Neural cell (in vitro differentiated cells): ENCODE results near the gene ANKRD52. TPM values are rescaled to one million over a fixed set of nuclear protein-coding genes. Genes with fewer than 3 reads are reported as not detected.

Experiments
- H2AFZ ChIP-seq: fragments of 200-600, 300-800 bp; sonication (generic), shearing (Covaris generic); 2 replicates; pipeline ENCODE4 v1.6.0; 2014; ENCODE audit warnings: low read depth, mild to moderate bottlenecking, antibody characterized with exemption, low read length, moderate library complexity
- H3F3A ChIP-seq: fragments of 200-600 bp; shearing (Covaris generic); 2 replicates; pipeline ENCODE4 v1.6.1; 2016; ENCODE audit warnings: mild to moderate bottlenecking, moderate library complexity, mixed read lengths, antibody characterized with exemption, low read length; ENCODE audit not compliant: insufficient read depth, poor library complexity, severe bottlenecking
- H3K27ac ChIP-seq: fragments of 200-600, 300-800 bp; sonication (generic), shearing (Covaris generic); 2 replicates; pipeline ENCODE4 v1.5.1; 2014; ENCODE audit warnings: mild to moderate bottlenecking, low read length, moderate library complexity
- H3K27me3 ChIP-seq: fragments of 300-800, 200-600 bp; sonication (generic), shearing (Covaris generic); 2 replicates; pipeline ENCODE4 v1.6.0; 2014; ENCODE audit warnings: mild to moderate bottlenecking, low read depth, low read length, moderate library complexity; ENCODE audit not compliant: insufficient read depth
- H3K36me3 ChIP-seq: fragments of 300-800, 200-600 bp; sonication (generic), shearing (Covaris generic); 2 replicates; pipeline ENCODE4 v1.5.1; 2014; ENCODE audit warnings: mild to moderate bottlenecking, antibody characterized with exemption, low read length, moderate library complexity; ENCODE audit not compliant: insufficient read depth
- H3K4me2 ChIP-seq: fragments of 300-800, 200-600 bp; sonication (generic), shearing (Covaris generic); 2 replicates; pipeline ENCODE4 v1.6.0; 2014; ENCODE audit warnings: mild to moderate bottlenecking, low read length
- H3K4me3 ChIP-seq: fragments of 300-800, 200-600 bp; sonication (generic), shearing (Covaris generic); 2 replicates; pipeline ENCODE4 v1.5.1; 2014; ENCODE audit warnings: mild to moderate bottlenecking, low read length, moderate library complexity
- H3K79me2 ChIP-seq: fragments of 200-600 bp; shearing (Covaris generic); replicated peaks from 2 replicates; pipeline ENCODE4 v1.6.0; 2014; ENCODE audit warnings: mild to moderate bottlenecking, low read length, moderate library complexity; ENCODE audit not compliant: insufficient read depth
- H3K9ac ChIP-seq: fragments of 300-800, 200-600 bp; sonication (generic), shearing (Covaris generic); 2 replicates; pipeline ENCODE4 v1.6.1; 2016; ENCODE audit warnings: mild to moderate bottlenecking, low read length, mixed read lengths
- H3K9me2 ChIP-seq: fragments of 200-600 bp; shearing (Covaris generic); 2 replicates; pipeline ENCODE4 v1.6.1; 2016; ENCODE audit warnings: mild to moderate bottlenecking, low read length, mixed read lengths; ENCODE audit not compliant: insufficient read depth
- H3K9me3 ChIP-seq: fragments of 200-600, 300-800 bp; sonication (generic), shearing (Covaris generic); 2 replicates; pipeline ENCODE4 v1.6.1; 2016; ENCODE audit warnings: mild to moderate bottlenecking, mixed run types, low read length, moderate library complexity, mixed read lengths
- H4K20me1 ChIP-seq: fragments of 200-600 bp; shearing (Covaris generic); 2 replicates; pipeline ENCODE4 v1.6.1; 2016; ENCODE audit warnings: mild to moderate bottlenecking, mixed run types; ENCODE audit not compliant: insufficient read depth
- CTCF ChIP-seq: fragments of 450-650 bp; IDR thresholded peaks from 2 replicates; pipeline ENCODE4 v1.5.1; 2014; ENCODE audit warnings: antibody characterized with exemption, mild to moderate bottlenecking, moderate library complexity; ENCODE audit not compliant: poor library complexity, severe bottlenecking
- EP300 ChIP-seq: fragments of 450-650 bp; conservative IDR thresholded peaks from 2 replicates; pipeline ENCODE4 v1.6.1; 2014; ENCODE audit warnings: antibody characterized with exemption, mild to moderate bottlenecking, moderate library complexity; ENCODE audit not compliant: poor library complexity, severe bottlenecking
- EZH2 ChIP-seq: fragments of 200-600, 300-800 bp; shearing (Covaris generic), sonication (generic); IDR thresholded peaks from 2 replicates; pipeline ENCODE4 v1.6.1; 2014; ENCODE audit warnings: antibody characterized with exemption, low read length, borderline replicate concordance, mild to moderate bottlenecking; ENCODE audit not compliant: insufficient read depth, poor library complexity, severe bottlenecking
- MXI1 ChIP-seq: fragments of 450-650 bp; conservative IDR thresholded peaks from 2 replicates; pipeline ENCODE4 v1.6.1; 2014; ENCODE audit warnings: antibody characterized with exemption, mild to moderate bottlenecking; ENCODE audit not compliant: poor library complexity, severe bottlenecking
- POLR2AphosphoS5 ChIP-seq: IDR thresholded peaks from 2 replicates; pipeline ENCODE4 v1.6.1; 2012
- RAD21 ChIP-seq: fragments of 450-650 bp; conservative IDR thresholded peaks from 2 replicates; pipeline ENCODE4 v1.6.1; 2014; ENCODE audit warnings: antibody characterized with exemption, mild to moderate bottlenecking, moderate library complexity
- REST ChIP-seq: IDR thresholded peaks from 2 replicates; pipeline ENCODE4 v1.6.1; 2012; ENCODE audit warnings: borderline replicate concordance
- SMC3 ChIP-seq: fragments of 450-650 bp; conservative IDR thresholded peaks from 2 replicates; pipeline ENCODE4 v1.6.1; 2014; ENCODE audit warnings: antibody characterized with exemption, mild to moderate bottlenecking, moderate library complexity; ENCODE audit not compliant: poor library complexity
- TAF1 ChIP-seq: IDR thresholded peaks from 2 replicates; pipeline ENCODE4 v1.6.1; 2012; ENCODE audit warnings: low read depth
- polyA plus RNA-seq: library from polyadenylated mRNA; depleted of rRNA; stranded (reverse); fragments of >200 nt; gene quantifications from 2 replicates; pipeline ENCODE4 v1.2.3, GENCODE V29; 2014

The ANKRD52 gene
- polyA plus RNA-seq, 1 donor from 2014 or later, result 7.3 TPM

- H3K4me2 ChIP-seq, result peak overlapping the region; percentile 27
Measured at GRCh38 chr12:56190695-56191155, 67.5 kb downstream of the ANKRD52 start.

GRCh38 chr12:56189918-56190694 lies 68.1 kb downstream of the ANKRD52 start:
- Histone ChIP-seq H3K4me3 (peak overlapping the region; percentile 97), H3K9me2 (no peaks in the 10 kb centered on the region)
- TF ChIP-seq MXI1 (peak; percentile 75), POLR2AphosphoS5 (peak; percentile 58), RAD21 (no peak), TAF1 (no peak), REST (no peak), EP300 (no peak), SMC3 (no peak), EZH2 (no peak), CTCF (no peak)

More at GRCh38 chr12:56190695-56191155, 67.5 kb downstream of the ANKRD52 start:
- Histone ChIP-seq H3F3A (peaks cover 7% of the 10 kb centered on the region), H3K27ac (peak overlapping the region; percentile 79), H3K9me3 (no peaks in the 10 kb centered on the region), H3K79me2 (peaks cover 31% of the 10 kb centered on the region), H3K4me3 (peak overlapping the region; percentile 97), H3K9ac (peak overlapping the region; percentile 99), H3K9me2 (no peaks in the 10 kb centered on the region), H2AFZ (no peak overlapping the region), H3K36me3 (peaks cover 4% of the 10 kb centered on the region), H4K20me1 (no peaks in the 10 kb centered on the region), H3K27me3 (no peaks in the 10 kb centered on the region)
- TF ChIP-seq EP300 (no peak), EZH2 (no peak)

More at GRCh38 chr12:56189918-56190694, 68.1 kb downstream of the ANKRD52 start:
- Histone ChIP-seq H3K9ac (peak overlapping the region; percentile 99), H3K79me2 (peaks cover 32% of the 10 kb centered on the region), H4K20me1 (no peaks in the 10 kb centered on the region), H3K27me3 (no peaks in the 10 kb centered on the region), H3K9me3 (no peaks in the 10 kb centered on the region), H3K27ac (peak overlapping the region; percentile 79), H3K36me3 (peaks cover 5% of the 10 kb centered on the region), H2AFZ (peak overlapping the region; percentile 56), H3F3A (peaks cover 7% of the 10 kb centered on the region), H3K4me2 (peak overlapping the region; percentile 38)
